ENCODE data around the gene MN1. TPM values are rescaled to one million over a fixed set of nuclear protein-coding genes. Genes with fewer than 3 reads are reported as not detected.

Gene MN1
- total and polyA plus RNA-seq, 2 of the 8 experiments (the other 6 are each of a cell fraction or from before 2014, with no cell fraction given): 3.1 to 4.9 TPM

DNA sequence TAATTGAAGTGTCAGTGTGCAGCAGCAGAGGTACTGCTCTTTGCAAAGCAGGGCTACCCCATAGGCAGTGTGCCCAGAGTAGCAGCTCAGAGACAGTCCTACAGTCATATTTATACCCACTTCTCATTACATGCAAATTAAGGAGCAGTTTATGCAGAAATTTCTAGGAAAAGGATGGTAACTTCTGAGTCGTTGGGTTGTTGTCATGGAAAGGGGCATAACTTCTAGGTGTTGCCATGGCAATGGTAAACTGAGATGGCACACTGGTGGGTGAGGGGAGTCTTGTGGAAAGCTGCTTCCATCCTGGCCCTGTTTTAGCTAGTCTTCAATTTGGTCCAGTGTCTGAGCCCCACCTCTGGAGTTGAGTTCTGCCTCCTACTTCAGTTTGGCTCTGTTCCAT is 77.4 kb downstream of the MN1 start:
- DNase-seq (ENCODE audit: low read depth in 1 of 2, low spot score in 2 of 2) (no peak), FAIRE-seq (no peak)
- CTCF ChIA-PET (ENCODE audit: partially characterized antibody): interaction anchor here (0.8 to 1.4 kb wide), 2 partner anchors 34 to 43 kb away, joined by 3 to 6 read pairs; no protein-coding TSS in a partner anchor
- Histone ChIP-seq H3K14ac (ENCODE audit: insufficient read length) (no peak overlapping the region), H3K79me2 (ENCODE audit: control insufficient read depth in 1 of 2, insufficient read depth in 2 of 2, low read length in 2 of 2) (peaks cover 8 to 89% of the 10 kb centered on the region in 2 experiments), H3K23me2 (ENCODE audit: low read depth, low read length) (peaks cover 2% of the 10 kb centered on the region), H3K4me1 (replicated peaks in 1 of 4; ENCODE audit: control insufficient read depth in 3 of 4, insufficient read depth in 4 of 4, low read length in 3 of 4) (peaks cover 3 to 20% (median 15%) of the 10 kb centered on the region in 4 experiments), H3K18ac (ENCODE audit: extremely low read depth, low read length) (no peak overlapping the region), H3K23ac (ENCODE audit: insufficient read length) (no peak overlapping the region), H3K79me1 (ENCODE audit: low read depth, low read length) (peaks cover 17% of the 10 kb centered on the region), H4K5ac (ENCODE audit: insufficient read length, low read depth, low read length) (no peak overlapping the region), H2AFZ (ENCODE audit: low read length) (no peak overlapping the region), H3K27me3 (replicated peaks in 1 of 4; ENCODE audit: control insufficient read depth in 3 of 4, extremely low read depth in 1 of 4, insufficient read depth in 3 of 4, low read length in 3 of 4) (no peaks in the 10 kb centered on the region), H4K20me1 (replicated peaks in 1 of 2; ENCODE audit: control insufficient read depth in 1 of 2, insufficient read depth in 2 of 2, low read length in 2 of 2) (peaks cover 0 to 6% of the 10 kb centered on the region in 2 experiments), H2BK120ac (replicated peaks; ENCODE audit: low read depth, low read length) (no peak overlapping the region), H2BK12ac (ENCODE audit: low read depth, low read length) (no peak overlapping the region), H3K4me2 (ENCODE audit: insufficient read depth in 1 of 2, low read depth in 2 of 2, low read length in 2 of 2) (no peak overlapping the region), H3K9me3 (ENCODE audit: insufficient read depth in 2 of 2, low read depth in 1 of 2, low read length in 1 of 2) (peaks cover 0 to 7% of the 10 kb centered on the region in 2 experiments; a peak in 2 of 4 replicates), H2BK20ac (ENCODE audit: low read length) (no peak overlapping the region), H4K91ac (replicated peaks; ENCODE audit: insufficient read length, low read length) (no peak overlapping the region), H3K4ac (replicated peaks; ENCODE audit: insufficient read length, low read depth, low read length) (no peak overlapping the region), H3K9ac (replicated peaks in 1 of 4; ENCODE audit: extremely low read depth in 1 of 4, low read depth in 3 of 4, low read length in 3 of 4) (no peak overlapping the region), H3K56ac (replicated peaks; ENCODE audit: insufficient read length, low read depth, low read length) (no peak overlapping the region), H3K4me3 (ENCODE audit: extremely low read depth in 1 of 4, insufficient read depth in 2 of 4, low read depth in 3 of 4, low read length in 4 of 4) (no peak overlapping the region), H2BK15ac (ENCODE audit: low read length) (no peak overlapping the region), H3K36me3 (ENCODE audit: control insufficient read depth in 2 of 4, insufficient read depth in 4 of 4, low read length in 3 of 4) (peaks cover 0 to 5% (median 0%) of the 10 kb centered on the region in 4 experiments; a peak in 1 of 8 replicates), H4K8ac (ENCODE audit: extremely low read depth, insufficient read depth, low read length) (no peak overlapping the region), H2BK5ac (ENCODE audit: low read depth, low read length) (no peak overlapping the region), H3K27ac (ENCODE audit: low read depth, low read length) (no peak overlapping the region), H2AK5ac (ENCODE audit: low read depth, low read length) (no peak overlapping the region)
- 7% methylated on average over 1 of the region's 1 CpG; no CpG with 5 or more reads in 1 of the 2 experiments for WGBS, 2 experiments (ENCODE audit: extremely low coverage in 1 of 2, insufficient coverage in 1 of 2, insufficient read length in 1 of 2, insufficient replicate concordance in 2 of 2, low coverage in 1 of 2, low lambda C conversion rate in 2 of 2, missing lambda C conversion rate in 1 of 2)
- POLR2A ChIA-PET (ENCODE audit: partially characterized antibody): interaction anchor here (0.9 to 2.7 kb wide), 7 partner anchors 9 to 53 kb away, joined by 3 to 10 read pairs (median 4); no protein-coding TSS in a partner anchor
- no peak for TF ChIP-seq JUND (IDR thresholded peaks at IDR 0.05; ENCODE audit: low read length)
- TF ChIP-seq BCL11A (IDR thresholded peaks at IDR 0.05; ENCODE audit: low read depth in 2 of 2, low read length in 2 of 2): no peak
- no peak for TF ChIP-seq CHD1 (IDR thresholded peaks at IDR 0.05; ENCODE audit: low read depth, low read length)
- no peak for TF ChIP-seq SIN3A (conservative IDR thresholded peaks at IDR 0.05 in 1 of 2, IDR thresholded peaks at IDR 0.05 in 1 of 2; ENCODE audit: low read depth in 1 of 2, low read length in 2 of 2)
- no peak for TF ChIP-seq POU5F1 (IDR thresholded peaks at IDR 0.05; ENCODE audit: low read depth, low read length)
- no peak for TF ChIP-seq RFX5 (IDR thresholded peaks at IDR 0.05; ENCODE audit: borderline replicate concordance, low read depth, low read length)
- TF ChIP-seq TEAD4 (IDR thresholded peaks at IDR 0.05; ENCODE audit: low read depth, low read length): no peak
- no peak for TF ChIP-seq EZH2 (IDR thresholded peaks at IDR 0.05; ENCODE audit: low read depth, low read length, severe bottlenecking)
- TF ChIP-seq YY1 (IDR thresholded peaks at IDR 0.05; ENCODE audit: low read depth, low read length): no peak
- no peak for TF ChIP-seq SUZ12 (IDR thresholded peaks at IDR 0.05; ENCODE audit: low read length)
- no peak for TF ChIP-seq SIX5 (IDR thresholded peaks at IDR 0.05; ENCODE audit: low read depth, low read length)
- TF ChIP-seq TAF7 (optimal IDR thresholded peaks at IDR 0.05; ENCODE audit: borderline replicate concordance, low read depth, low read length): no peak
- TF ChIP-seq NRF1 (IDR thresholded peaks at IDR 0.05; ENCODE audit: low read depth, low read length): no peak
- TF ChIP-seq CTBP2 (IDR thresholded peaks at IDR 0.05; ENCODE audit: borderline replicate concordance, insufficient read depth, insufficient read length, low read length): no peak
- TF ChIP-seq TAF1 (IDR thresholded peaks at IDR 0.05; ENCODE audit: low read depth, low read length): no peak
